GM19193 (cell line): ENCODE data around the gene ARHGEF7.

ENCODE experiments used
- POLR2A ChIP-seq: IDR thresholded peaks from 4 replicates; pipeline ENCODE4 v1.6.1; 2011; ENCODE audit not compliant: insufficient read depth, insufficient read length; ENCODE audit errors: extremely low read depth

The ARHGEF7 gene

GRCh38 chr13:111153279-111153976 is 38.3 kb downstream of the ARHGEF7 start:
- TF ChIP-seq POLR2A = peak; percentile 81

GRCh38 chr13:111153977-111154332 is 38.8 kb downstream of the ARHGEF7 start:
- TF ChIP-seq POLR2A = no peak

- no peak for TF ChIP-seq POLR2A
These were observed 41.3 kb downstream of the ARHGEF7 start for GRCh38 chr13:111156421-111156820.

GRCh38 chr13:111158136-111158805 is 43.2 kb downstream of the ARHGEF7 start:
- no peak for TF ChIP-seq POLR2A

- TF ChIP-seq POLR2A = no peak
These were observed 44.5 kb downstream of the ARHGEF7 start for GRCh38 chr13:111159362-111160320.

- TF ChIP-seq POLR2A = no peak
These were observed 45.5 kb downstream of the ARHGEF7 start for GRCh38 chr13:111160648-111161047.

- TF ChIP-seq POLR2A = no peak
These were observed 46.8 kb downstream of the ARHGEF7 start for GRCh38 chr13:111161601-111162600.

GRCh38 chr13:111165241-111166010 is 50.3 kb downstream of the ARHGEF7 start:
- TF ChIP-seq POLR2A = no peak

- no peak for TF ChIP-seq POLR2A
These were observed 52.0 kb downstream of the ARHGEF7 start for GRCh38 chr13:111166882-111167675.

GRCh38 chr13:111168107-111168506 is 53.0 kb downstream of the ARHGEF7 start:
- no peak for TF ChIP-seq POLR2A

GRCh38 chr13:111171112-111171511 is 56.0 kb downstream of the ARHGEF7 start:
- no peak for TF ChIP-seq POLR2A

GRCh38 chr13:111171629-111172028 is 56.5 kb downstream of the ARHGEF7 start:
- no peak for TF ChIP-seq POLR2A
